K562 (cell line): ENCODE data around the gene MYH9. TPM values are rescaled to one million over a fixed set of nuclear protein-coding genes. Genes with fewer than 3 reads are reported as not detected.

ENCODE experiments used
- ATF3 ChIP-seq, 2 experiments: fragments of 450-650 bp in 1 of 2; sonication (generic) in 1 of 2; formaldehyde crosslinking in 1 of 2; IDR thresholded peaks in 1 of 2; conservative IDR thresholded peaks in 1 of 2; 2 replicates each; pipeline versions ENCODE4 v1.6.1 to v1.8.1; 2016 to 2023; ENCODE audit warnings: mild to moderate bottlenecking in 2 of 2, moderate library complexity in 2 of 2, inconsistent platforms in 1 of 2, missing genetic modification reagents in 1 of 2
- CBX5 ChIP-seq: IDR thresholded peaks from 2 replicates; pipeline ENCODE4 v1.6.1; 2014; ENCODE audit warnings: low read depth, borderline replicate concordance
- CHD1 ChIP-seq: fragments of 200-600 bp; sonication (generic); IDR thresholded peaks from one replicate; pipeline ENCODE4 v1.6.1; 2012; ENCODE audit warnings: mild to moderate bottlenecking, moderate library complexity, low read length, inconsistent platforms
- E2F6 ChIP-seq, 2 experiments: IDR thresholded peaks; 2 replicates each; pipeline ENCODE4 v1.6.1; 2011; ENCODE audit warnings: borderline replicate concordance in 1 of 2, control low read depth in 1 of 2, low read depth in 1 of 2, low read length in 1 of 2, mild to moderate bottlenecking in 1 of 2, mixed read lengths in 1 of 2, moderate library complexity in 1 of 2; ENCODE audit not compliant: insufficient read depth in 1 of 2, insufficient read length in 1 of 2, poor library complexity in 1 of 2, severe bottlenecking in 1 of 2; ENCODE audit errors: extremely low read depth in 1 of 2
- HNRNPLL ChIP-seq: fragments of 200-400 bp; formaldehyde crosslinking; IDR thresholded peaks from 2 replicates; pipeline ENCODE4 v1.6.1; 2017; ENCODE audit warnings: low read length, low read depth, mild to moderate bottlenecking; ENCODE audit not compliant: poor library complexity, severe bottlenecking
- MED1 ChIP-seq: sonication (generic); formaldehyde crosslinking; IDR thresholded peaks from 2 replicates; pipeline ENCODE4 v1.8.1; 2023; ENCODE audit warnings: missing genetic modification reagents, borderline replicate concordance
- NCOA2 ChIP-seq, 2 experiments: fragments of 450-650 bp; IDR thresholded peaks; 2 replicates each; pipeline ENCODE4 v1.6.1; 2018; ENCODE audit warnings: mild to moderate bottlenecking in 2 of 2, moderate library complexity in 1 of 2; ENCODE audit not compliant: partially characterized antibody in 2 of 2
- NFE2 ChIP-seq: IDR thresholded peaks from 2 replicates; pipeline ENCODE4 v1.6.1; 2014; ENCODE audit warnings: antibody characterized with exemption, low read depth
- NFE2L1 ChIP-seq: fragments of 450-650 bp; IDR thresholded peaks from 2 replicates; pipeline ENCODE4 v1.6.1; 2016; ENCODE audit warnings: missing genetic modification characterization, low read depth, mild to moderate bottlenecking, missing compliant biosample characterization, moderate library complexity, borderline replicate concordance
- NFRKB ChIP-seq: fragments of 450-650 bp; IDR thresholded peaks from 2 replicates; pipeline ENCODE4 v1.6.1; 2016; ENCODE audit warnings: low read depth
- NR2C1 ChIP-seq, 2 experiments: fragments of 450-650 bp; IDR thresholded peaks; 2 replicates each; pipeline ENCODE4 v1.6.1; 2017; ENCODE audit warnings: mild to moderate bottlenecking in 2 of 2, antibody characterized with exemption in 1 of 2, inconsistent platforms in 1 of 2, missing compliant biosample characterization in 1 of 2, missing genetic modification characterization in 1 of 2
- NR2C2 ChIP-seq, 2 experiments: fragments of 200-800 bp in 1 of 2; sonication (Bioruptor generic) in 1 of 2; sonication (generic) in 1 of 2; formaldehyde crosslinking in 1 of 2; IDR thresholded peaks; 2 replicates each; pipeline versions ENCODE4 v1.6.1 to v1.8.0; 2016 to 2022; ENCODE audit warnings: mild to moderate bottlenecking in 1 of 2, missing compliant biosample characterization in 1 of 2, missing genetic modification characterization in 1 of 2, missing genetic modification reagents in 1 of 2
- PTBP1 ChIP-seq: fragments of 200-400 bp; formaldehyde crosslinking; IDR thresholded peaks from 2 replicates; pipeline ENCODE4 v1.6.1; 2017; ENCODE audit warnings: low read depth, low read length
- PTTG1 ChIP-seq: fragments of 450-650 bp; IDR thresholded peaks from 2 replicates; pipeline ENCODE4 v1.6.1; 2016; ENCODE audit warnings: low read depth, mild to moderate bottlenecking, missing genetic modification characterization, missing compliant biosample characterization
- SNAPC5 ChIP-seq: fragments of 250-450 bp; sonication (Bioruptor Pico); IDR thresholded peaks from 2 replicates; pipeline ENCODE4 v1.8.0; 2021; ENCODE audit warnings: moderate library complexity, mild to moderate bottlenecking, inconsistent platforms
- TAF7 ChIP-seq: fragments of 450-650 bp; IDR thresholded peaks from 2 replicates; pipeline ENCODE4 v1.6.1; 2016; ENCODE audit warnings: missing genetic modification characterization, missing compliant biosample characterization
- ZBTB11 ChIP-seq, 3 experiments: fragments of 200-800 bp in 1 of 3; fragments of 250-450 bp in 1 of 3; fragments of 450-650 bp in 1 of 3; sonication (Bioruptor Pico) in 1 of 3; sonication (Bioruptor generic) in 1 of 3; formaldehyde crosslinking in 1 of 3; IDR thresholded peaks; 2 replicates each; pipeline versions ENCODE4 v1.6.1 to v1.8.0; 2016 to 2022; ENCODE audit warnings: mild to moderate bottlenecking in 2 of 3, missing genetic modification characterization in 2 of 3, missing compliant biosample characterization in 1 of 3, moderate library complexity in 1 of 3
- ZFP30 ChIP-seq: fragments of 250-450 bp; sonication (Bioruptor Pico); IDR thresholded peaks from 2 replicates; pipeline ENCODE4 v1.8.0; 2022; ENCODE audit warnings: moderate library complexity, mild to moderate bottlenecking, inconsistent platforms, borderline replicate concordance
- ZKSCAN3 ChIP-seq: fragments of 250-450 bp; sonication (Bioruptor Pico); IDR thresholded peaks from 2 replicates; pipeline ENCODE4 v1.4.0; 2020
- polyA plus RNA-seq, 8 experiments: library from polyadenylated mRNA; depleted of rRNA in 4 of 8; stranded (reverse) in 5 of 8; unstranded in 3 of 8; fragments of >200 nt; fragmentation: Nextera tagmentation in 2 of 8; fragmentation: Illumina TruSeq in 1 of 8; extraction: Ambion mirVana in 2 of 8; extraction: Trizol in 1 of 8; gene quantifications; 2 replicates each; pipeline versions ENCODE4 v1.2.1 to v1.2.3, GENCODE V29; 2011 to 2014; ENCODE audit warnings: inconsistent platforms in 1 of 8, missing spikeins in 1 of 8
- total RNA-seq, 7 experiments: library from RNA; depleted of rRNA in 6 of 7; stranded (reverse); fragments of >200 nt in 6 of 7; fragmentation: Illumina TruSeq in 2 of 7; extraction: Trizol in 2 of 7; gene quantifications; 2 replicates each; pipeline versions ENCODE4 v1.2.1 to v1.2.3, GENCODE V29; 2011 to 2021; ENCODE audit warnings: low replicate concordance in 1 of 7

The MYH9 gene
- total and polyA plus RNA-seq, 9 of the 15 experiments (the other 6 are each of a cell fraction or from before 2014, with no cell fraction given), result 0.71 to 111 (median 24.6) TPM

- TF ChIP-seq E2F6 (IDR thresholded peaks at IDR 0.05; ENCODE audit: borderline replicate concordance in 1 of 2, extremely low read depth in 1 of 2, insufficient read depth in 1 of 2, insufficient read length in 1 of 2, low read depth in 1 of 2, low read length in 1 of 2, poor library complexity in 1 of 2, severe bottlenecking in 1 of 2) (peak; percentile 57 to 72), CBX5 (no peak), ATF3 (IDR thresholded peaks at IDR 0.05) (peak; percentile 77), ATF3 (CRISPR knock-in tag; conservative IDR thresholded peaks at IDR 0.05) (no peak), ZFP30 (no peak), SNAPC5 (CRISPR knock-in tag) (no peak), PTBP1 (no peak), NFE2L1 (no peak), PTTG1 (no peak), NFRKB (peak; percentile 52; the same call in 1 of the 2 replicates), ZKSCAN3 (CRISPR knock-in tag) (no peak), NCOA2 (IDR thresholded peaks at IDR 0.05; ENCODE audit: partially characterized antibody in 2 of 2) (no peak), TAF7 (tag) (no peak), MED1 (CRISPR knock-in tag) (no peak), ZBTB11 (CRISPR knock-in tag; IDR thresholded peaks at IDR 0.05) (peak in 1 of 3 experiments; percentile 4; a peak in 1 of 6 replicates), HNRNPLL (no peak), NR2C1 (IDR thresholded peaks at IDR 0.05) (no peak), NR2C1 (tag; IDR thresholded peaks at IDR 0.05) (0 out of 2 replicates have a peak, but pooled peaks have one; percentile 39), CHD1 (peak; percentile 25), NR2C2 (CRISPR knock-in tag; IDR thresholded peaks at IDR 0.05) (0 out of 2 replicates have a peak, but pooled peaks have one; percentile 15), NR2C2 (tag; IDR thresholded peaks at IDR 0.05) (0 out of 2 replicates have a peak, but pooled peaks have one; percentile 19), NFE2 (peak; percentile 65; the same call in 1 of the 2 replicates)
Measured at GRCh38 chr22:36328635-36329253, 59.0 kb downstream of the MYH9 start (continued).
